ENCODE data around the gene RCAN3.

DNA sequence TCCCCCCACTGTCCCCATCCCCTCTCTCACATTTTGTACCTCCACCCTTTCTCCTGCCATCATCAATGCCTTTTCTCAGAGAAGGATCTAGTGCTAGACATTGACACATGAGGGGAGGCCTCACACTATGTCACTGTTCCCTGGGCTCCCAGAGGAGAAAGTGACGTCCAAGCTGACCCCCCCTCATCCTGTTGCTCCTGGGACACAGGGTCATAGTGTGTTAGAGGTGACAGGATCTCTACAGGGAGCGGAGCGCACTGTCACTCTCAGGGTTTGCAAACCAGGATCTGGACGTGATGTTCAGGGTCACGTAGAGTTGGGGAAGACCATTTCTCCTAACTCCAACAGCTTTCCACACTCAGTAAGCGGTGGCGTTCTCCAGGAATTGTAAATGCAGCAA lies 55.8 kb downstream of the RCAN3 start:
- TF ChIP-seq CTCF (IDR thresholded peaks at IDR 0.05) (no peak), ZFX (IDR thresholded peaks at IDR 0.05; ENCODE audit: borderline replicate concordance) (no peak)

All from 22Rv1 (cell line).